Measurements from ENCODE around the gene PRKRIP1. TPM values are rescaled to one million over a fixed set of nuclear protein-coding genes. Genes with fewer than 3 reads are reported as not detected.

PRKRIP1 gene
- total RNA-seq, 6 donors from 2014 or later: 17.8 to 80.7 (median 23.0) TPM

- 91 to 94% methylated on average over 6 to 8 of the region's 11 CpGs for whole genome bisulfite sequencing, 2 donors
- Histone ChIP-seq H3K4me1 (peaks cover 0 to 5% (median 0%) of the 10 kb centered on the region in 4 donors), H3K4me3 (no peak overlapping the region), H3K9me3 (no peaks in the 10 kb centered on the region), H3K27me3 (no peaks in the 10 kb centered on the region), H3K36me3 (peaks cover 9 to 44% (median 34%) of the 10 kb centered on the region in 4 donors), H3K27ac (no peak overlapping the region)
- ATAC-seq (ENCODE audit: low FRiP score in 2 of 2) (no peak), DNase-seq (peak in 1 of 2 donors; percentile 41)
- TF ChIP-seq POLR2A (IDR thresholded peaks at IDR 0.05) (no peak), EP300 (IDR thresholded peaks at IDR 0.05) (no peak), POLR2AphosphoS5 (IDR thresholded peaks at IDR 0.05) (no peak), CTCF (IDR thresholded peaks at IDR 0.05) (no peak)
Measured at GRCh38 chr7:102455596-102455995, 59.4 kb downstream of the PRKRIP1 start.

GRCh38 chr7:102456327-102456726 is 60.2 kb downstream of the PRKRIP1 start:
- 94% methylated on average over 10 of the region's 10 CpGs for WGBS, 2 donors
- no peak overlapping the region for H3K4me3 ChIP-seq
- no peak for ATAC-seq (ENCODE audit: low FRiP score in 2 of 2)

GRCh38 chr7:102457352-102457924 is 61.3 kb downstream of the PRKRIP1 start:
- H3K4me1 ChIP-seq: no peaks in the 10 kb centered on the region
- H3K27me3 ChIP-seq: no peaks in the 10 kb centered on the region
- no peak overlapping the region for H3K4me3 ChIP-seq
- peaks cover 9 to 44% (median 34%) of the 10 kb centered on the region in 4 donors for H3K36me3 ChIP-seq
- H3K9me3 ChIP-seq: no peaks in the 10 kb centered on the region
- no peak overlapping the region for H3K27ac ChIP-seq
- ATAC-seq (ENCODE audit: low FRiP score in 2 of 2): peak in 1 of 2 donors; percentile 17
- WGBS, 2 donors: 96 to 98% methylated on average over 14 to 29 of the region's 40 CpGs
- TF ChIP-seq POLR2AphosphoS5 (IDR thresholded peaks at IDR 0.05) (no peak), EP300 (IDR thresholded peaks at IDR 0.05) (no peak), POLR2A (IDR thresholded peaks at IDR 0.05) (no peak), CTCF (IDR thresholded peaks at IDR 0.05) (no peak)
- peak in 1 of 2 donors; percentile 77 for DNase-seq

More at GRCh38 chr7:102456327-102456726, 60.2 kb downstream of the PRKRIP1 start:
- DNase-seq: no peak
- no peak overlapping the region for H3K27ac ChIP-seq
- peaks cover 9 to 44% (median 34%) of the 10 kb centered on the region in 4 donors for H3K36me3 ChIP-seq
- H3K4me1 ChIP-seq: peaks cover 0 to 5% (median 0%) of the 10 kb centered on the region in 4 donors
- H3K9me3 ChIP-seq: no peaks in the 10 kb centered on the region
- no peaks in the 10 kb centered on the region for H3K27me3 ChIP-seq
- TF ChIP-seq POLR2A (IDR thresholded peaks at IDR 0.05) (no peak), POLR2AphosphoS5 (IDR thresholded peaks at IDR 0.05) (no peak), EP300 (IDR thresholded peaks at IDR 0.05) (no peak), CTCF (IDR thresholded peaks at IDR 0.05) (no peak)

GRCh38 chr7:102459221-102459844 is 63.2 kb downstream of the PRKRIP1 start:
- no peaks in the 10 kb centered on the region for H3K9me3 ChIP-seq
- H3K36me3 ChIP-seq: peaks cover 9 to 44% (median 34%) of the 10 kb centered on the region in 4 donors
- peaks cover 6 to 16% (median 9%) of the 10 kb centered on the region in 4 donors for H3K4me1 ChIP-seq
- 95 to 98% methylated on average over 19 to 23 of the region's 24 CpGs for WGBS, 2 donors
- TF ChIP-seq CTCF (IDR thresholded peaks at IDR 0.05) (no peak), POLR2A (IDR thresholded peaks at IDR 0.05) (no peak), EP300 (IDR thresholded peaks at IDR 0.05) (no peak), POLR2AphosphoS5 (IDR thresholded peaks at IDR 0.05) (no peak)
- H3K4me3 ChIP-seq: no peak overlapping the region
- ATAC-seq (ENCODE audit: low FRiP score in 2 of 2): no peak
- DNase-seq: peak in 1 of 2 donors; percentile 51
- H3K27me3 ChIP-seq: no peaks in the 10 kb centered on the region
- H3K27ac ChIP-seq: no peak overlapping the region
